NCI-H748 (cell line): ENCODE data around the gene PPP2R5A.
"Not testable (repeated sequence)": the region's sequence is repeated elsewhere in the genome, so short reads cannot be mapped to it uniquely, and the experiment has no call there.

Experiments
- DNase-seq: peaks from one replicate; lab custom pipeline; 2025; ENCODE audit not compliant: unreplicated experiment; lab: John Stamatoyannopoulos, UW

The PPP2R5A gene

GRCh38 chr1:212351588-212352362 lies 66.6 kb downstream of the PPP2R5A start:
- DNase-seq = no peak

GRCh38 chr1:212353181-212353580 lies 68.0 kb downstream of the PPP2R5A start:
- DNase-seq = no peak

DNA sequence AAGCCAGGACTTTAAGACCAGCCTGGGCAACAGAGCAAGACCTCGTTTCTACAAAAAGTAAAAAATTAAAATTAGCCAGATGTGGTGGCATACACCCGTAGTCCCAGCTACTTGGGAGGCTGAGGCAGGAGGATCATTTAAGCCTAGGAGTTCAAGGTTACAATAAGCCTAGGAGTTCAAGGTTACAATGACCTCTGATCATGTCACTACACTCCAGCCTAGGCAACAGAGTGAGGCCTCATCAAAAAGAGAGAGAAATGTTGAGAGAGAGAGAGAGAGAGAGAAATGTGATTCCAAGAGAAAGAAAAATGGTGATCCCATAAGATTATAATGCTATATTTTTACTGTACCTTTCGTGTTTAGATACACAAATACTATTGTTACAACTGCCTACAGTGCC lies 69.3 kb downstream of the PPP2R5A start:
- DNase-seq = no peak

- DNase-seq = no peak
Observed at GRCh38 chr1:212355230-212355969, 70.2 kb downstream of the PPP2R5A start.

DNA sequence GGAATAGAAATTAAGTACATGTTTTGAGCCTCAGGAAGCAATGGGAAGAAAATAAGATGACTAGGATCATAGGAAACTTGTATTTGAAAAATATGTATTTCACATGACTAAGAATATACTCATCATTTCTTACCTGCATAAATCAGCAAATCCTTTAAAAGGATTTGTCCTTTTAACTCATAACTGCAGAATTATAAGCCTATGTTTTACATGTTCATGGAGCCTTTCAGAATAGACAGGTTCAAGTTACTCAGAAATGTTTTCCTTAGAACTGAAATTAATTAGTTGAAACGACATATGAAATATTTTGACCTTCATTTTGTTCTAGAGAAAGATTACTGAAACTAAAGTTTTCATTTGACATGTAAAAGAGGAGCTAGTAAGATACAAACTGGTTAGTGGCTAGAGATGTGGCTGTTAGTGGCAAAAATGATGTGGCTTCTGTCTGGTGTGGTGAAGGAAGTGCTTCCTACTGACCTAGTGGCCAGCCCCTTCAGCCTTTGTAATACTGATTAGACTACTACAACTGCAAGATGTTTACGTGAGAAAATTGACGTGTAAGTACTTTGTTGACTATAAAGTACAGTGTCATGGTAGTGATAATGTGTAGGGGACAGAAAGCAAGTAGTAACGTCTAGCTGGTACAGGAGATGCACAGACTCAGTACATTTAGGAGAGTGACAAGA lies 74.7 kb downstream of the PPP2R5A start:
- DNase-seq = no peak

DNA sequence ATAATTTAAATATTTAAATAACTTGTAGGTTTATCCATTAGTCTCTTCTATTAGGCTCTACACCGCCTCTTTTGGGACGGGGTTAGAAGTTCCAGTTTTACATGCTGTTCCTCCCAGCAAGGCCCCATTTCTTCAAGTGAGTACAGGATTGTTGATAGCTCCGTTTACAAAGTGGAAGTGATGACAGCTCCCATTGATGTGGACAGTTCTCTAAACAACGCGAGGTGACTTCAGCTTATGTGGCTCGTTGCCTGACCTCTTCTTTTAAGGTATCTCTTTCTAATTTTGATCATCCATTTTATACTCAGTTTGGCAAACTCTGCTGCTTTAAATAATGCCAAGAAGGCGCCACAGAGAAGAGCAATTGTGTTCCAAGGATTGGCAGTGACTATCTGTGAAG lies 79.8 kb downstream of the PPP2R5A start:
- no peak for DNase-seq

- DNase-seq = no peak
Observed at GRCh38 chr1:212366901-212367300, 81.7 kb downstream of the PPP2R5A start.

DNA sequence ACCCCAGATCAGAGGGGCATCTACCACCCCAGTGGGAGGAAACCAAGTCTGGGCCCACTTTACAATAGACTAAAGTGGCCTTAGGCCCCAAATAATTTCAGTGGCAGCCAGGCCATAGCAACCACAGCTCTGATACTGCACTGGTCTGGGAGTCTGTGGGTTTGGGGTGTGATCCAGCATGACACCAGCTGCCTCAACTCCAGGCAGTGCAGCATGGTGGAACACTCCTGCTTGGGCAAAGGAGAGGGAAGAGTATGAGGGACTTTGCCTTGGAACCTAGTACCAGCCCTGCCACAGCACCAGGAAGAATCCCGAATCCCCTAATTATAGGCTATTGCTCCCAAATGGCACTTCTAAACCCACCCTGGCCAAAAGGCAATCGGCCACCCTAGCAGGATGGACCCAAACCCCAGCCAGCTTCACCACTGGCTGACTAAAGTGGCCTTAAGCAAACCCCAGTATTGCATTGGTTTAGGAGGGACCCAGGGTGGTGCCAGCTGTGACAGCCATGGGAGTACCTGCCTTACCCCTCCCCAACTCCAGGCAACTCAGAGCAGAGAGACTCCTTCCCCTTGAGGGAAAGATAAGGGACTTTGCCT lies 82.4 kb downstream of the PPP2R5A start:
- DNase-seq = no peak

- peak; percentile 52 for DNase-seq
Observed at GRCh38 chr1:212368073-212368484, 82.9 kb downstream of the PPP2R5A start.

DNA sequence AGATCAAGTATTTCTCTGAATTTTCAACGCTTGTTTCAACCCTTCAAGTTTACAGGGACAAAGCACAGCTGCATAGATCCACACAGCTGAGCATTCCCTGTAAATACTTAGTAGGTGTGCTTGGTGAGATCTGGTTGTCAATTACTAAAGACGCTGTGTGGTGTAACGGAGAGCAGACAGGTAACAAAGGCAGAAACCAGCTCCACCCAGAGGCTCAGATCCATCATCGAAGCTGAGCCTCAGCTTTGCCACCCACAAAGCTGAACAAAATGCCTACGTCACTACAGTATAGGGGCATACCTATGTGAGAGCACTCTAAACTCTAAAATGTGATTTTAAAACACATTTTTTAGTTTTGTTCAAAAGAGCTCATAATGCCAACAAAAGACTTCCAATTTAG lies 90.8 kb downstream of the PPP2R5A start:
- no peak for DNase-seq

GRCh38 chr1:212377644-212378043 lies 92.4 kb downstream of the PPP2R5A start:
- DNase-seq = no peak

GRCh38 chr1:212379366-212379765 lies 94.2 kb downstream of the PPP2R5A start:
- no peak for DNase-seq

DNA sequence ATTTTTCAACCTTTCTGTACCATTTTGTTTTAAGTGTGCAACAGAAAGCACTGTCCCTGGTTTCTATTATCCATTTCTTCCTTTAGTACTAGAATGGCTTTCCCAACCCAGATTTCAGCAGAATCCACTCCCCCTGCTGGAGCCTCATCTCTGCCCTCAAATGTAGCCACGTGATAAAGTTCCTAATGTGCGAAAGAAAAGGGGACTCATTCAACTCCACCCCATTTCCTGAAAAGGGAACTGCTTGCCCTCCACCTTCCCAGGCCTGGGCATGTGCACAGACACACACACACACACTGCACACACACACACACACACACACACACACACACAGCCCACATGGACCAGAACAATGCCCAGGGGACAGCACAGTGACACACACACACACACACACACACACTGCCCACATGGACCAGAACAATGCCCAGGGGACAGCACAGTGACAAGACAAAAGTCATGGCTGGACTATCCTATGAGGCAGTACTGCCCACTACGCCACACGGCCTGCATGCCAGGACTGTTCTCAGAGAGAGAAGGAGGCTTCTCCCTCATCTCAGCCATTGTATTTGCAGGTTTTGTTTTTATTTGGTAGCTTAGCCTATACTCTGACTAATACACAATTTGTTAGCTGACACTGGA lies 96.3 kb downstream of the PPP2R5A start:
- no peak for DNase-seq

DNA sequence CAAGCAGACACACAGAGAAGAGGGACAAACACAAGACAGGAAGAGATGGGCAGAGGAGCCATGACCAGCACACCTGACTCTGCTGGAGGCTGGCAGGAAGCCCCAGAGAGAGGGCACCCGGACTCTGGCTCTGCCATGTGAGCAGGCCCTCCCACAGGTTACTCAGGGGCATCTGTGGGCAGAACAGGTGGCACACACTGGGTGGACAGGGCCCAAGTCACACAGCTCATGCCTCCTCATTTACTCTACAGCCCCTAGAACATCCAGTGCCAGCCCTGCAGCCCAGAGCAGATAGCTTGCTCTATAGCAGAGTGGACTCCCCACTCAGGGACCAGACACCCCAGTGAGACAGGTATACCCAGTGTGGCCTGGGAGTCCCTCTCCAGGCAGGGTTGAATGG lies 100.8 kb downstream of the PPP2R5A start:
- DNase-seq = no peak

- no peak for DNase-seq
Observed at GRCh38 chr1:212388985-212389716, 103.9 kb downstream of the PPP2R5A start.

- not testable (repeated sequence) for DNase-seq
Observed at GRCh38 chr1:212395678-212396437, 110.6 kb downstream of the PPP2R5A start.

DNA sequence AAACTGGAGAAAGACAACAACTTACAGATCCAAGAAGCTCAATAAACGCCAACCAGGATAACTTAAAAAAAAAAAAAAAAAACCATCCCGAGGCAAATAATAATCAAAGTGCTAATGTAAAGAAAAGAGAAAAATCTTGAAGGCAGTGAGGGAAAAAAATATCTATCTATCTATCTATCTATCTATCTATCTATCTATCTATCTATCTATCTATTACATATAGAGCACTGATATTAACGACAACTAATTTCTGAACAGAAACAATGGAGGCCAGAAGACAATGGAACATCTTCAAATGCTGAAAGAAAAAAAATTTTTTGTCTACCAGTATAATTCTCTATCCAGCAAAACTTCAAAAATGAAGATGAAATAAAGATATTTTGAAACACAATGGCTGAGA lies 111.4 kb downstream of the PPP2R5A start:
- DNase-seq = no peak

GRCh38 chr1:212397171-212397570 lies 112.0 kb downstream of the PPP2R5A start:
- no peak for DNase-seq

- DNase-seq = no peak
Observed at GRCh38 chr1:212401042-212401441, 115.8 kb downstream of the PPP2R5A start.
